Stomach (tissue), 4 donors: ENCODE data around the gene ZC3H15.

Source experiments
- CTCF ChIP-seq, 7 experiments: fragments of 450-650 bp in 4 of 7; fragments of 200-600 bp in 3 of 7; sonication (generic) in 3 of 7; IDR thresholded peaks; one replicate each; pipeline ENCODE4 v1.5.1; 2016 to 2019; ENCODE audit warnings: antibody characterized with exemption in 7 of 7, control low read depth in 2 of 7, mild to moderate bottlenecking in 1 of 7
- EP300 ChIP-seq: sonication (generic); formaldehyde crosslinking; IDR thresholded peaks from one replicate; pipeline ENCODE4 v1.6.1; 2017; ENCODE audit warnings: antibody characterized with exemption
- POLR2A ChIP-seq, 4 donors: fragments of 450-650 bp; IDR thresholded peaks; one replicate each; pipeline ENCODE4 v1.6.1; 2016; ENCODE audit warnings: antibody characterized with exemption in 4 of 4, control low read depth in 2 of 4, mild to moderate bottlenecking in 1 of 4, moderate library complexity in 1 of 4
- POLR2AphosphoS5 ChIP-seq, 3 donors: sonication (generic); formaldehyde crosslinking; IDR thresholded peaks; one replicate each; pipeline ENCODE4 v1.6.1; 2016; ENCODE audit warnings: antibody characterized with exemption in 3 of 3

GRCh38 chr2:186526281-186526680 lies 40.2 kb downstream of the ZC3H15 start:
- TF ChIP-seq EP300 (no peak), CTCF (IDR thresholded peaks at IDR 0.05) (no peak), POLR2A (IDR thresholded peaks at IDR 0.05) (no peak), POLR2AphosphoS5 (IDR thresholded peaks at IDR 0.05) (no peak)
